Skeletal muscle tissue (tissue), 4 donors: ENCODE measurements around the gene ETFBKMT. TPM values are rescaled to one million over a fixed set of nuclear protein-coding genes. Genes with fewer than 3 reads are reported as not detected.
"Not testable (repeated sequence)": the region's sequence is repeated elsewhere in the genome, so short reads cannot be mapped to it uniquely, and the experiment has no call there.

Source experiments
- H3K27ac ChIP-seq: one replicate; pipeline ENCODE4 v1.7.0; 2013; ENCODE audit warnings: mild to moderate bottlenecking, low read depth, low read length, inconsistent platforms
- H3K27me3 ChIP-seq, 3 donors: one replicate each; pipeline ENCODE4 v1.7.0; 2013; ENCODE audit warnings: low read length in 3 of 3; ENCODE audit not compliant: control insufficient read depth in 3 of 3, insufficient read depth in 3 of 3
- H3K36me3 ChIP-seq, 3 donors: one replicate each; pipeline ENCODE4 v1.7.0; 2013; ENCODE audit warnings: low read length in 3 of 3; ENCODE audit not compliant: control insufficient read depth in 3 of 3, insufficient read depth in 3 of 3
- H3K4me1 ChIP-seq, 3 donors: one replicate each; pipeline ENCODE4 v1.7.0; 2013; ENCODE audit warnings: low read length in 3 of 3, mild to moderate bottlenecking in 3 of 3; ENCODE audit not compliant: control insufficient read depth in 3 of 3, insufficient read depth in 3 of 3
- H3K4me3 ChIP-seq, 3 donors: one replicate each; pipeline ENCODE4 v1.7.0; 2013; ENCODE audit warnings: low read length in 3 of 3
- H3K9ac ChIP-seq, 3 donors: one replicate each; pipeline ENCODE4 v1.7.0; 2013; ENCODE audit warnings: low read length in 3 of 3, mild to moderate bottlenecking in 3 of 3, moderate library complexity in 2 of 3, low read depth in 1 of 3
- H3K9me3 ChIP-seq, 3 donors: one replicate each; pipeline ENCODE4 v1.7.0; 2013; ENCODE audit warnings: low read length in 3 of 3; ENCODE audit not compliant: control insufficient read depth in 3 of 3
- total RNA-seq: library from RNA; depleted of rRNA; stranded (reverse); fragments of >200 nt; gene quantifications from one replicate; pipeline ENCODE4 v1.2.3, GENCODE V29; 2014
- donor health status: Osteomylitis.

The ETFBKMT gene
- total RNA-seq, 1 donor from 2014 or later: 2.1 TPM

DNA sequence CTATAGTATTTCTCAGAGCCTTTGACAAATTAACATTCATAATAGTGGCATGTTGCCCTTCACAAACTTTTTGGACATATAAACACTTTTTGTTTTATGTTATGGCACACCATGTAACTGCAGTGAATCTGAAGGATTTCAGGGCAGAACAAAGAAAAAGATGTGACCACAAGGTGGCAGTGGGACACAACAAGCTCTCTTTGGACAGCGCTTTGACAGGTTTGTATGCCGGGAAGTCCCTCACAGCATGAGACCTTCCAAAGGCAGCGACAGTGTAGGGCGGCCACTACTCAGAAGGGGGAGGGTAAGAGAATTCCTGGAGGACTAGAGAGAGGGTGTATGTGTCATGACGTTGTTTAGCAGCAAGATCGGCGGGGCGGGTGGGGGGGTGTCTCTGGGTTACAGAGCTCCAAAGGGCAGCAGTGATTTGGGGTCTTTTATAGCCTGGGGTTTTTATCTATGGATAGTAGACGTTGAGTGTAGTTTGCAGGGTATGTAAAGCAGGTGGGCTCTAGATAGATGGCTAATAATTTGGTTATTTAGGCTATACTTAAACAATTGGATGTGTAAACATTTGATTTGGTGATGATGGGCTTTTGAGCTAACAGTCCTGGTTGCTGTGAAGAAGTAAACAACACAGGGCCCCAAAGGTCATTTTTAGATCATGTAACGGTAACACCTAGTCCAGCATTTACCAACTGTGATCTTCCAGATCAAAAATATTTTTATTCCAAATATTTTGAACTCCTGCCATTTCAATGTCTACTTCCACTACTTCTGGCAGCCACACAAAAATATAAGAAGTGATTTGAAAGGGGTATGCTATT is 22.9 kb downstream of the ETFBKMT start:
- H3K4me1 ChIP-seq: no peaks in the 10 kb centered on the region
- H3K27ac ChIP-seq: no peak overlapping the region
- peaks cover 2% of the 10 kb centered on the region in 3 donors for H3K9me3 ChIP-seq
- no peak overlapping the region for H3K4me3 ChIP-seq
- no peak overlapping the region for H3K9ac ChIP-seq
- peaks cover 4 to 11% (median 5%) of the 10 kb centered on the region in 3 donors for H3K36me3 ChIP-seq
- no peaks in the 10 kb centered on the region for H3K27me3 ChIP-seq

DNA sequence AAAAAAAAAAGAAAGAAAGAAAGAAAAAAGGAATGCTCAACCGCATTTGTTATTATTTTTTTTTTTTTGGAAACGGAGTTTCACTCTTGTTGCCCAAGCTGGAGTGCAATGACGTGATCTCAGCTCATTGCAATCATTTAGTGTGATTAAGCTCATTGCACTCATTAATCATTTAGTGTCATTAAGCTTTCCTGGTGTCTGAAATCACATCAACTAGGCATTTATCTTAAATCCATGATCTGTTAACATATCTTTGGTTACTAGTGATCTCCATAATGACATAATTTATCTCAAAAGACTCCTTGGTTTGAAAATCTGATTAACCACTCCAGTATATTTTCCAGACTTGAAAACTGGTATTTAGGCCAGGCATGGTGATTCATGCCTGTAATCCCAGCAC is 26.3 kb downstream of the ETFBKMT start:
- Histone ChIP-seq H3K9me3 (peaks cover 2% of the 10 kb centered on the region in 3 donors), H3K27me3 (no peaks in the 10 kb centered on the region), H3K4me1 (no peaks in the 10 kb centered on the region), H3K36me3 (peaks cover 5 to 19% (median 9%) of the 10 kb centered on the region in 3 donors), H3K27ac (no peak overlapping the region), H3K9ac (no peak overlapping the region), H3K4me3 (no peak overlapping the region)

DNA sequence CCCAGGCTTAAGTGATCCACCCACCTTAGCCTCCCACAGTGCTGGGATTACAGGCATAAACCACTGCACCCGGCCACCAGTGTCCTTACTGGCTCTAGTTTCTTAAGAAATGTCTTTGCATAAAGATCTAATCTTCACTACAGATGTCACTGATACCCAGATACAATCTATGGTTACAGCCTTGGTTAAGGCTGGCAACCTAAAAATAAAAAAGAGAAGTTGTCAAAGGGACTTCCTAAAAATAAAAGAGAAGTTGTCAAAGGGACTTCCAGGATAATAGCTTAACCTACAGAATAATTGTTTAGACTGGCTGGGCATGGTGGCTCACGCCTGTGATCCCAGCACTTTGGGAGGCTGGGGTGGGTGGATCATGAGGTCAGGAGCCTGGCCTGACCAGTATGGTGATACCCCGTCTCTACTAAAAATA is 27.6 kb downstream of the ETFBKMT start:
- no peak overlapping the region for H3K27ac ChIP-seq
- H3K27me3 ChIP-seq: no peaks in the 10 kb centered on the region
- no peak overlapping the region for H3K4me3 ChIP-seq
- no peaks in the 10 kb centered on the region for H3K4me1 ChIP-seq
- peaks cover 5 to 19% (median 9%) of the 10 kb centered on the region in 3 donors for H3K36me3 ChIP-seq
- H3K9ac ChIP-seq: no peak overlapping the region
- H3K9me3 ChIP-seq: peaks cover 2% of the 10 kb centered on the region in 3 donors

DNA sequence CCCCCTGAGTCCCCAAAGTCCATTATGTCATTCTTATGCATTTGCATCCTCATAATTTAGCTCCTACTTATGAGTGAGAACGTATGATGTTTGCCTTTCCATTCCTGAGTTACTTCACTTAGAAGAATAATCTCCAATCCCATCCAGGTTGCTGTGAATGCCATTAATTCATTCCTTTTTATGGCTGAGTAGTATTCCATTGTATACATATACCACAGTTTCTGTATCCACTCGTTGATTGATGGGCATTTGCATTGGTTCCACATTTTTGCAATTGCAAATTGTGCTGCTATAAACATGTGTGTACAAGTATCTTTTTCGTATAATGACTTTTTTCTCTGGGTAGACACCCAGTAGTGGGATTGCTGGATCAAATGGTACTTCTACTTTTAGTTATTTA is 30.4 kb downstream of the ETFBKMT start:
- H3K27ac ChIP-seq, H3K4me3 ChIP-seq, H3K9ac ChIP-seq, H3K4me1 ChIP-seq, H3K9me3 ChIP-seq, H3K27me3 ChIP-seq: not testable (repeated sequence)
- peaks cover 3 to 17% (median 14%) of the 10 kb centered on the region in 3 donors for H3K36me3 ChIP-seq

DNA sequence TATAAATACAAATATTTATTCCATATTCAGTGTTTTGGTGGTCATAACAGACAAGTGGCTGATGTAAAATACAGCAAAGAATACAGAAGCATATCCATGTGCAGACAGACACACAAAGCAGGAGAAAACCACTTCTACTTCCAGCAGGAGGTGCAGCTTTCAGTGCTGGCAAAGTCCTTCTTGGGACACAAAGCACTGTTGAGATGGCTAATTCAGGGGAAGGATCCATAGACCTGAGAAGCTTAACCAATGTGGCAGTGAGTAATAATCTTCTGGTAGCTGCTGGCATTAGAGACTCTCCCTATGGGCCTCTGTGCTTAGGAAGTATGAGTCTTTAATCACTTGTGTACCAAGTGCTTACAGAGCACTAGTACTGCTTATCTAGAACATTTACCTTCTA is 42.6 kb downstream of the ETFBKMT start:
- H3K9ac ChIP-seq: no peak overlapping the region
- no peaks in the 10 kb centered on the region for H3K9me3 ChIP-seq
- H3K27me3 ChIP-seq: no peaks in the 10 kb centered on the region
- peaks cover 0 to 21% (median 11%) of the 10 kb centered on the region in 3 donors for H3K36me3 ChIP-seq
- no peaks in the 10 kb centered on the region for H3K4me1 ChIP-seq
- no peak overlapping the region for H3K27ac ChIP-seq
- no peak overlapping the region for H3K4me3 ChIP-seq

DNA sequence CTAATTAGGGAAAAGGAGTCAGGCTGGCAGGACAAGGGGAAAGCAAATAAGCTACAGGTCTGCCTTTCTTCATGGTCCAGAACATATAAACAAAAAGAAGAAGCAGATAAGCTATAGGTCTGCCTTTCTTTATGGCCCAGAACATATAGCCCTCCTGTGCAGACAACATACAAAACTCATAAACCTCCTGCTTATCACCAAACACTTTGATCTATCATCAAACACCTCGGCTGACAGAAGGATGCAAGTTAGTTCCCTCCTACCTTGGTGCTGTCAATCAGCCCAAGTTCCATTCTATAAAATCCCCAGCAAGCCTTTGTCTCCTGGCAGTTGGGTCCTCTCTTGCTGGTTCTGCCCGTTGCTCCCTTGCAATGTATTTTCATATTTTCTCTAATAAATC is 46.1 kb downstream of the ETFBKMT start:
- H3K27me3 ChIP-seq: no peaks in the 10 kb centered on the region
- no peaks in the 10 kb centered on the region for H3K9me3 ChIP-seq
- no peak overlapping the region for H3K4me3 ChIP-seq
- no peaks in the 10 kb centered on the region for H3K4me1 ChIP-seq
- H3K36me3 ChIP-seq: peaks cover 0 to 6% (median 0%) of the 10 kb centered on the region in 3 donors
- no peak overlapping the region for H3K27ac ChIP-seq
- H3K9ac ChIP-seq: no peak overlapping the region

DNA sequence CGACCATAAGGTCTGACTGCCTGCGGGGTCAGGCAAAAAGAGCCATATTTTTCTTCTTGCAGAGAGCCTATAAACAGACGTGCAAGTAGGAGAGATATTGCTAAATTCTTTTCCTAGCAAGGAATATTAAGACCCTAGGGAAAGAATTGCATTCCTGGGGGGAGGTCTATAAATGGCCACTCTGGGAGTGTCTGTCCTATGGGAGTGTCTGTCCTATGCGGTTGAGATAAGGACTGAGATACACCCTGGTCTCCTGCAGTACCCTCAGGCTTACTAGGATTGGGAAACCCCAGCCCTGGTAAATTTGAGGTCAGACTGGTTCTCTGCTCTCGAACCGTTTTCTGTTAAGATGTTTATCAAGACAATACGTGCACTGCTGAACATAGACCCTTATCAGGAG is 48.6 kb downstream of the ETFBKMT start:
- not testable (repeated sequence) for H3K36me3 ChIP-seq, H3K4me3 ChIP-seq, H3K9me3 ChIP-seq

DNA sequence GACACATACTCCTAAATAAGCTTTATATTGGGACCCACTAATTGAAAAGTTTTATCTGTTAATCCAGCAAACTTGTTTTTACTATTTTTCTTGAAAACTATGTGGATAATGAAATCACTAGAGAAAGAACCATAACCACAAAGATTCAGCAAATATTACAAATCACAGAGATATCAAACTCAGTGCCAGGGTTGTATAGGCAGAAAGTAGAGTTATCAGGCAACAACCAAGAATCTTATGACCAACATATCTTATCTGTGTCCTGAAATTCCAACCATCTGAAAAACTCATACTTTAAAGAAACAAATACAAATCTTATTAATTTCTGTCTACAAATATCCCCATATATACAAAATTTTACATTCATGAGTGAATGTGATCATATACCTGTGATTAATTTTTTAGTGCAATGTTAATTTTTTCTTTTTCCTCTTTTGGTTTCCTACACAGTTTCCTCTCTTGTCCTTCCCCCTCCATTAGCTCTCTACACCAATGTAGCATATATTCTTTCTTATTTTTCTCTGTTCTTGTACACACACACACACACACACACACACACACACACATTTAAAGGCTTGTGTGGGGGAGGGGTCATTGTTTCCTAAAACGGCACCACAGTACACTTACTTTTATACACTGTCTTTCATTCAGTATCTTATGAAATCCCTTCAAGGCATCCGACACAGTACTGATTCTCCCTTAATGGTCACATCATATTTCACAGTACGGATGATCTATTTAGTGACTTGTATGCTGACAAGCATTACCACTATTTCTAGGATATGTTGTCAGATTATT is 50.7 kb downstream of the ETFBKMT start:
- Histone ChIP-seq H3K4me1 (no peaks in the 10 kb centered on the region), H3K9me3 (no peaks in the 10 kb centered on the region), H3K9ac (no peak overlapping the region), H3K36me3 (peaks cover 0 to 2% (median 0%) of the 10 kb centered on the region in 3 donors), H3K27me3 (no peaks in the 10 kb centered on the region), H3K4me3 (no peak overlapping the region), H3K27ac (no peak overlapping the region)

More for the DNA sequence above, 48.6 kb downstream of the ETFBKMT start:
- not testable (repeated sequence) for H3K27ac ChIP-seq, H3K27me3 ChIP-seq, H3K4me1 ChIP-seq, H3K9ac ChIP-seq

DNA sequence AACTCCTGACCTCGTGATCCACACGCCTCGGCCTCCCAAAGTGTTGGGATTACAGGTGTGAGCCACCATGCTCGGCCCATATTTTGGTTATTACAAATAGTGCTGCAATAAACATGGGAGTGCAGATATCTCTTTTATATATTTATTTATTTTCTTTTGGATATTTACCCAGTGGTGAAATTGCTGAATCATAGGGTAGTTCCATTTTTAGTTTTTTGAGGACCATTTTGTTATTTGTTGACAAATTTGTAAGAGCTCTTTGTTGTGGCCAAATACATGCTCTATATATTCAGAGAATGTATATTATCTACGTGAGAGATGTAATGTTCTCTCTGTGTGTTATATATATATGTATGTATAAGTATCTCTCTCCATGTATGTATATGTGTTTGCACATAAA is 53.4 kb downstream of the ETFBKMT start:
- no peaks in the 10 kb centered on the region for H3K27me3 ChIP-seq
- no peak overlapping the region for H3K27ac ChIP-seq
- no peaks in the 10 kb centered on the region for H3K4me1 ChIP-seq
- no peak overlapping the region for H3K9ac ChIP-seq
- no peak overlapping the region for H3K4me3 ChIP-seq
- no peaks in the 10 kb centered on the region for H3K9me3 ChIP-seq
- peaks cover 0 to 2% (median 0%) of the 10 kb centered on the region in 3 donors for H3K36me3 ChIP-seq
